HG03439 (cell line): ENCODE measurements around the gene SCN11A.

Source experiments
- ATAC-seq: cut with Tn5 transposase; IDR thresholded peaks from one replicate; pipeline ENCODE4 v1.9.1; 2021; ENCODE audit warnings: mild to moderate bottlenecking, moderate library complexity; ENCODE audit not compliant: unreplicated experiment

Gene SCN11A

DNA sequence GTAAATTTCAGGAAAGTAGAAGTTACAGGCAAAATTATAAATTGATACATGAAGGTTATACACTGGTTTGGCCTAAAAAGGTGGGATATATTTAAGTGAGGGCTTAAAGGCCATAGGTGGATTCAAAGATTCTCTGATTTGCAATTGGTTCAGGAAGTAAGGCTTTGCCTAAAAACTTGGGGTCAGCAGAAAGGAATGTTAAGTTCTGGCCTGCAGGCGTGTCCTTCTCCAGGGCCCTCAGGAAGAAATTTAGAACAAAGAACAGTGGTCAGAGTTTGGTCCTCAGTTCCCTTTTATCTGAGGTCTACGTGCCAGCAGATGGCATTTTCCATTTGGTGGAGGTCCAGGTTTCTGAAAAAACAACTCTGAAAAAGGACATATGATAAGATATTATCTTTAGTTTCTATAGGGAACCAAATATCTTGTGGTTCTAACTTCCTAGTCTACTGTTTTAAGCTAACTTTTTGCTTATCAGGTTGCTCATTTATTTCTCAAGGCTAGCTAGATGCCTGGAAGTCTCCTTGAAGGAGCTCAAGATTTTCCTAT lies 40.5 kb downstream of the SCN11A start:
- no peak for ATAC-seq

GRCh38 chr3:39005295-39005694 lies 46.4 kb downstream of the SCN11A start:
- ATAC-seq: no peak
